GM19023 (cell line): Measurements from ENCODE around the gene TNIP3.
"Not testable (repeated sequence)": the region's sequence is repeated elsewhere in the genome, so short reads cannot be mapped to it uniquely, and the experiment has no call there.

Source experiments
- ATAC-seq: cut with Tn5 transposase; IDR thresholded peaks from one replicate; pipeline ENCODE4 v1.9.1; 2021; ENCODE audit warnings: mild to moderate bottlenecking, moderate library complexity; ENCODE audit not compliant: unreplicated experiment

Gene TNIP3, protein sequence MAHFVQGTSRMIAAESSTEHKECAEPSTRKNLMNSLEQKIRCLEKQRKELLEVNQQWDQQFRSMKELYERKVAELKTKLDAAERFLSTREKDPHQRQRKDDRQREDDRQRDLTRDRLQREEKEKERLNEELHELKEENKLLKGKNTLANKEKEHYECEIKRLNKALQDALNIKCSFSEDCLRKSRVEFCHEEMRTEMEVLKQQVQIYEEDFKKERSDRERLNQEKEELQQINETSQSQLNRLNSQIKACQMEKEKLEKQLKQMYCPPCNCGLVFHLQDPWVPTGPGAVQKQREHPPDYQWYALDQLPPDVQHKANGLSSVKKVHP

DNA sequence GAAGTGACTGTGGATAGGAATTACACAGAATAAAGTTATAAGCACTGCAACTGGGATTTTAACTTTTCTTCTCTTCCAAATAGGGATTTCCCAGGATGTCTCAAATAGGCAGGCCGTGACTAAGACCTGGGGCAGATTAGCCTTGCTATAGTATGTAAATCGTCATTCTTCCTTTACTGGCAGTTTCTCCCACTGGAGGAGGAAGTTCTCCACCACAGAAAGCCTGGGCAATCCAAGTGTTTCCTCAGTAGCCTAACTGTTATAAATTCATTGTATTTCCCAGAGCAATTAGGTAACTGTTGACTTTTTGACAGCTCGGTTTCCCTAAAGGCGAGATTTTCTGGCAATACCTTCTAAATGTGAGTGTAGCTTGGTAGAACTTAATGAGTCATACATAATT lies at the start of gene TNIP3:
TSS of gene TNIP3 (minus strand) at position 31 of the 400 bp plus-strand sequence. CDS start 196 bp downstream, outside the sequence.
- no peak for ATAC-seq

DNA sequence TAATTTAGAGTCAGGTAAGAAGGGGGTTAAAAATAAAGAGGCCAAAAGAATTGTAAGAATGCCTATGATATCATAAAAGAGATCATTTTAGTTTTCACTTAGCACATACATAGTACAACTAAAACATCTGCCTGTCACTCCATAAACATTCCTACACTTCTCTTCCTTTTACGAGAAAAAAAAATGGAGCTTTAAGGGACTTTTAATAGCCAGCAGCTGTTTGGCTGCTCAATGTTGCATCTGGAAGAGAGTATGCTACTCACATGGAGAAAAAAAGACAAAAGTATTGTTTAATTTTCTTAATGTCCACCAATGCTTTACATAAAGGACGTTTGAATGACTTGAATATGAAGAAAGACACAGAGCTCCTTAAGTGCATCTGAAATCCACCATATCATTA lies 48.7 kb upstream of the TNIP3 start:
- ATAC-seq, result no peak

DNA sequence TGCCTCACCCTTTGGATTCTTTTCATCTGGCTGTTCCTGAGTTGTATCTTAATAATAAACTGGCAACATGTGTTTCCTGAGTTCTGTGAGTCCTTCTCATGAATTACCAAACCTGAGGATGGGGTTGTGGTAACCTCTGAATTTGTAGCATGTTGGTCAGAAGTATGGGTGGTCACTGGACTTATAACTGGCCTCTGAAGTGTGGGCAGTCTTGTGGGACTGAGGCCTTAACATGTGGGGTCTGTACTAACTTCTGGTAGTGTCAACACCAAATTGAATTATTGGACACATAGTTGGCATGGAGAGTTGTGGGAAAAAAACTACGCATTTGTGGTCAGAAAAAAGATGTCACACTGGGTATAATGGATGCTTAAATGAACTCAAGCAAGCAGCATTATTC lies 45.0 kb upstream of the TNIP3 start:
- ATAC-seq, result no peak

DNA sequence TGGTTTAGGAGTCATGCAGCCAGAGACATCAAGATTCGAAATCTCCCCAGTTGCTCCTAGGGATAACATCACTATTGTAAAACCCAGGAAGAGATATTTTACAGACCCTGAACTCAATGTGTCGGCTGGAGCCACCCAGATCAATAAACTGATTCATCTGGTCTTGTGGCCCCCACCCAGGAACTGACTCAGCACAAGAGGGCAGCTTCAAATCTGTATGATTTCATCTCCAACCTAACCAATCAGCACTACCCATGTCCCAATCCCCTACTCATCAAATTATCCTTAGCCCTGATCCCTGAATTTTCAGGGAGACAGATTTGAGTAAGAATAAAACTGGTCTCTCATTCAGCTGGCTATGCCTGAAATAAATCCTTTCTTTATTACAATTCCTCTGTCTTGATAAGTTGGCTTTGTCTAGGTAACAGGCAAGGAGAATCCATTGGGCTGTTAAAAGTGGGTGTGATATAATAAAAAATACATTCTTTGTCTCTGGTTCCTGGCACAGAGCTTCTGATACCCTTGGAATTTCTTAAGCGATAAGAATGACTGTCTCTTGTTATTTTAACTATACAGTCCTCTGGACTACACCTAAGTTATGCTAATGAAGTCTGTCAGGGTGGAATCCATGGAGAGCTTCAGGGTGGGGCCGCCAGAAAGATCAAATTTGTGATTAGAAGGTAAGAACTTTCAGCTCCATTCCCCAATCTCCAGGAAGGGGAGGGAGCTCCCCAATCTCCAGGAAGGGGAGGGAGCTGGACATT lies 44.3 kb upstream of the TNIP3 start:
- no peak for ATAC-seq

DNA sequence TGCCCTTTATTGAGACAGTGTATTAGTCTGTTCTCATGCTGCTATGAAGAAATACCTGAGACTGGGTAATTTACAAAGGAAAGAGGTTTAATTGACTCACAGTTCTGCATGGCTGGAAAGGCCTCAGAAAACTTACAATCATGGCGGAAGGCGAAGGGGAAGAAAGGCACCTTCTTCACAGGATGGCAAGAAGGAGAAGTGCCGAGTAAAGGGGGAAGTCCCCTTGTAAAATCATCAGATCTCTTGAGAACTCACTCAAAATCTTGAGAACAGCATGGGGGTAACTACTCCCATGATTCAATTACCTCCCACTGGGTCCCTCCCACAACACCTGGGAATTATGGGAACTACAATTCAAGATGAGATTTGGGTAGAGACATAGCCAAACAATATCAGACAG lies 41.7 kb upstream of the TNIP3 start:
- not testable (repeated sequence) for ATAC-seq

DNA sequence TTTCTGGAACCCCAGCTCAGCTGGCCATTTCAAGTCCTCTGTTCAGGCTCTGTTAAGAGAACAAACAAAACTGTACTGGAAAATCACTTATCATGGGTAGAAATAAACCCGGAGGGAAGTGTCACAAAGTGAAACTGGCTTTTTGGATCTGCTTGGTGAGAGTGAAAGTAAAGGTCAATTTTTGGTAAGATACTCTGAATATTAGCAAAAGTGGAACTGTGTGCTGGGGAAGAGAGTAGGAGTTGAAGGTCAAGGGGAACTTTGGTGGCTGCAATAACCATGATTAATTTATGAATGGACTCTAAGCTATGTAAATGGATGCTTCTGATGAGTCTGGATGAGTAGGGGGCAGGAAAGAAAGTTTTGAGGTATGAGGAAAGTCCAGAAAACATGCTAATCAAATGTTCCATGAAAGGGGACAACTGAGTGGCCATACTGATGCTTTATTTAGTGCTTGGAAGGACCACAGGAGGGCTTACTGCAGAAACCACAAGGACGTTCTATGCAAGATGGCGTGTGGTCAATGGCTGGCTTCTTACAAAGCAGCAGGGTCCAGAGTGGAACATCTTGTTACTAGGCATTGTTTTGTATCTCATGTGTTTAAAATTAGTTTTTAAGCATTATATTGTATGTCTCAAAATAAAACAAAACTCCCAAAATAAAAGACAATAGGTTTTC lies 36.8 kb upstream of the TNIP3 start:
- peak; percentile 64 for ATAC-seq

DNA sequence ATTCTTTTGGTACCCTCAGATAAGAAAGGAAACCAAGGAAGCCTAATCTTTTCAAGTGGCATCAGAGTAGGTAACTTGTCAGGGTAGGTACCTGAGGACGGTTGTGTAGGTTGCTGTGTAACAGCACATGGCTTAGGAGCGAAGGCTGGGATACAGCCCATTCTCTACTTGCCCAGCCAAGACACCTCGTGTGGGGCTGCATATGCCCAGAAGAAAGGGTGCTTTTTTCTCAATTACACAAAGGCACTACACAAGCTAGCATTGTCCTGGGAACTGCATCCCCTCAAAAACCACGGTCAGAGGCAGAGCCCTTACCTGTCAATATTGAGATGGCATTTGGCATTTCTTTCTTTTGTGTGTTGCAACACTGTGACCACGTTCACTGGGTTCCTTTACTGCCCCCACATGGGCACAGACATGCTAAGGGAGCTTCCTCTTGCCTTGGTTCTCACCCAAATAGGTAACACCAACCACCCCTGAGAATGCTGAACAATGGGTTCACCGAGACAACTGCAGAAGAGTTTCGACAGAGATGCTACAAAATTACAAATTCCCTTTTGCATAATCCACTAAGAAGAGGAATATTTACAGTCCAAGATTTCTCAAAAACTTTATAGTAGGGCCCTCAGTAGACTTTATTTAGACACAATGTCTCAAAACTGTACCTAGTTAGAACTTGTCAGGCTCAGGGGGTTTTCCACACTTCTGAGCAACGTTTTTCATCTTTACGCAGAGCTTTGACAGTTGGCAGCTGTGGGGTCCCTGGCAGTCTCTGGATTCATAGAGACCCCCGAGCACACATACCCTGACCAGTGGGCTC lies 35.8 kb upstream of the TNIP3 start:
- peak; percentile 79 for ATAC-seq

DNA sequence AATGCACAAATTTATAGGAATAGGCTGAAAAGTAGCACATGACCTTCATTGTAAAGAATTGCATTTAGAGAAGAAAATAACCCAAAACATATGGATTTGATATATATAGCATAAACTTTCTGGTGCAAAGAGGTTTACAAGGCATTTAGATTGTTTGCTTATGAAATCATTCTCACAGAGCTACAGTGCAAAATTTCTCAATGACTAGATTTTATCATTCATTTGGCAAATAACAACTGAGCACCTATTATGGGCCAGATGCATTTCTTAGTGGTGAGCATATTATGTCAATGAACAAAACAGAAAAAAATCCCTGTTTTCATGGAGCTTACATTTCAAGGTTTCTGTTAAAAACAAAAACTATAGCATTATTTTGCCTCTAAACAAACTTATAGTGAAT lies 34.1 kb upstream of the TNIP3 start:
- no peak for ATAC-seq

DNA sequence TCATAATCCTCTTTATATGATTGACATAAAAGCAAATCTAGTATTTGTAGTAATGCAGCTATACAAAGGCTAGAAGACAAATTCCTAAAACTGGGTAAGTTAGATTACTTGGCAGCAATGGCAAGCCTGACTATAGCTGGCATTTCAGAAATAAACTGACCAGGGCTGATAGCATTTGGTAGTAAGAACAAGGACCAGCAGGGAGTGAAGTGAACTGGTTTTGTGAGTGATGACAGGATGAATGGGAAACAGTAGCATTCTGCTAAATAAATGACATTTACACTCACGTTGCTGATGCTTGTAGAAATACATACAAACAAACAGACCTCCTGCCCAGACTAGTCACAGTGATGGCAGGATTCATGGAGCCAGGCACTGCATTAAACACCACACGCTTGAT lies 31.5 kb upstream of the TNIP3 start:
- ATAC-seq, result no peak

DNA sequence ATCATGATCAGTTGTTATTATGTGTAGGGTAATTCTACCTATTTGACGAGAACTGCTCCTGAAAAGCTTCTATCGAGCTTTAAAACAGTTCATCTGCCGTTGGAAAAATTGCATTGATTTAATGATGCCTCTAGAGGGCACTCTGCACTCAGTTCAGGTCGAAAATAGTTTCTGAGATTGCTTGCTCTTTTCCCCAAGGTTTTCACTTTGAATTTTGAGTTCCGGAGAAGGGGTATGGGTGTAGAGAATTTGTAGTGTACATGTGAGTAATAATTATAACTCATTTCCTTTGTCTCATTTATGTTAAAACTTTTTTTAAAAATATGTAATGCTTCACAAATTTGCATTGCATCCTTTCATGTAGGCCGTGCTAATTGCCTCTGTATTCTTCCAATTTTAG lies 28.4 kb upstream of the TNIP3 start:
- ATAC-seq, result no peak

DNA sequence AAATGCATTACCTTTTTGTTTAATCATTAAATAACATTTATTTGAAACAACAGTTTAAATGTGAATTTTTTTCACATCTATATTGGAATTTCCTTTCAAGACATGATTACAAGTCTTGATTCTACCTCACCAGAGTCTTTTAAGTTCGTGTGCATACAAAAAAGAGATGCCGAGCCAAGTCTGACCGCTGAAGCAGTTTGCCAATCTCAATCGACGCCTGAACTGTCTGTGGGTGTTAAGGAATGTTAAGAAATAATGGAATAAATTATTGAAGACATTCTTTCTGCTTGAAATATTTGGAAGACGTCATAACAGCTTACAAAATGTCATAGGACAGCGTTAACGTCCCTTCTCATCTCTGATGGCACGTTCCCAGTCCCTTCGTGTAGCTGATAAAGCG lies 27.9 kb upstream of the TNIP3 start:
- ATAC-seq, result no peak

DNA sequence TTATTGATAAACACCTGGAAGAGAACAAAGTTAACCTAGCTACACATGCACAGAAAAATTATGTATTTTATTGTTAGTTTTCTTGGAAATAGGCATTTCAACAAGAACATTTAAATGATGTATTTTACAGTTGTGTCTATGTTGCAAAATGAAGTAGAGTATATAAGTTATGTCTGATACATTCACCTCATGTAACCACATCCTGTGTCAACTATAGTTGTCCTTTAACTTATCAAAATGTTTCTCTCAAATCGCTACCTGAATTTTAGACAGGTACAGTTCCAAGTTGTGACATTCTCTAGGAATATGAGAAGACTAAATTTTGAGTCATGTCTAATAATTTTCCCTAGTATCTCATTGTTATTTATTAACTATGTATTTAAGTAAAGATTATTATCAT lies 27.2 kb upstream of the TNIP3 start:
- no peak for ATAC-seq

DNA sequence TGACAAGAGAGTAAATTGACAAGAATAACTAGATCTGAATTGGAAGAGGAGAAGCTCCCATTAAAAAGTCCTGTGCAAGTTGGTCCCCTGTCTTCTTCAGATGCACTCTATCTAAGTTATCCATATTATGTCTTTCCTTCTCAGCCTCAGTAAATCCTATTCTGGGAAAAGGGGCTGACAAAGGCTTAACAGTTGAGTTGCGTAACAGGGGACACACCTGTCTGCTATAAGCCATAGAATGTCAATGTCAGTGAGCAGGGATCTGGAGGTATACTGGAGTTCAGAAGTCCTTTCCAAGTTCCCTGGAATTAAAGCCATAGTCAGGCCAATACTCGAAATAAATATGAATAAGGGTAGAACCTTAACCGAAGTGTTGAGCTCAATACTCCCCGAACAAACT lies 26.3 kb upstream of the TNIP3 start:
- ATAC-seq, result no peak

DNA sequence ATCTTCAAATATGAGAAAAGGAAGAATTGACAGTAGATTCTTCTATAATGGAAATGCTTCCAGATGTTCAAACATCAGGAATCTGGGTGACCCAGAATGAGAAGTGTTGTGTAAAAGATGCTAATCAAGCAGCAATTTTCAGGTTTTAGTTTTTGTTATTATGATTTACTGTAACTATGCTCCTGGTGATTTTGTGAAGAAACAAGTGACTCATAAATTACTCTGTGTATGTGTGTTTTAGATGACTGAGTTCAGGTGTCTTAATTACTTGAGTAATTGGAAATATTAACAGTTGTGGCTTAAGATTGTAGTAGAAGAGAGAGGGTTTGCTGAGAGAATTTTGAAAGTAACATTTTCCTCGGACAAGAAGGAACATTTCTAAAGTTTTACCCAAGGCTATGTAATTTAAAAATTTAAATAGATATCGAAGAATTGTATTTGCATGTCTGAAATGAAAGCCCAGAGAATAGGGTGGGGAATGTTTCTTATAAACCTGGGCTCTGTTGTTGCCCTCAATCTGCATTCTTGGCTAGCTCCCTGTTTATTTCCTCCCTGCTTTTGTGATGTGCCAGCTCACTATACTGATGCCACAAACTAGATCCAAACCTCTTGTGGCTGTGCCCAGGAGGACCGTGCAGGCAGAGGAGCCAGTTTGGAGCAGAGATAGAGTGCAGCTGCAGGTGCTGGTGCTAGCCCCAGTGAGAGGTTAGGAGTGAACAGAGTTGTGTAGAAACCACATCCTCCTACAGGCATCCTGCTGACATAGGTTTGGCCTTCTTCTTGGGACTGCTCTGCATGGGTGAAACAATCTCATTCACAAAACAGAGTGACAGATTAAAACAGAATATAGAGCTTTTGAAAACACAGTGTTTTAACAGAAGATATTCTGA lies 25.4 kb upstream of the TNIP3 start:
- ATAC-seq, result peak; percentile 86

DNA sequence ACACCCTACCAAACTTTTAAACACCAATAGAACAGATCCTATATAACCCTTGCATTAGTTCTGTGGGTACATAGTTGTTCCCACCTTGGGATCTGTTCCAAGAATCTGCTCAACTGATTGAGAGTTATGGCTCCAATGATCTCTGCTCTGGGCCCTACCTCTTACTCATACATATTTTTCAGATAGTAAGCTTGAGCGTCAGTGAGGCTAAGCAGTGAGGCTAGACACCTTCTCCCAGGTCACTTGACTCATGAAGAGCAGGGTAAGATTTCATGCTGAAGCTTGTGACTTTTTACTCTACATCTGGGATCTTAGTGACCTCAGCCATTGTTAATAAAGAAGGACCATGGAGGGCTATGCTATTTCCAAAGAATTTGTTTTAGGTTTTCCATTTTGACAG lies 23.1 kb upstream of the TNIP3 start:
- no peak for ATAC-seq

DNA sequence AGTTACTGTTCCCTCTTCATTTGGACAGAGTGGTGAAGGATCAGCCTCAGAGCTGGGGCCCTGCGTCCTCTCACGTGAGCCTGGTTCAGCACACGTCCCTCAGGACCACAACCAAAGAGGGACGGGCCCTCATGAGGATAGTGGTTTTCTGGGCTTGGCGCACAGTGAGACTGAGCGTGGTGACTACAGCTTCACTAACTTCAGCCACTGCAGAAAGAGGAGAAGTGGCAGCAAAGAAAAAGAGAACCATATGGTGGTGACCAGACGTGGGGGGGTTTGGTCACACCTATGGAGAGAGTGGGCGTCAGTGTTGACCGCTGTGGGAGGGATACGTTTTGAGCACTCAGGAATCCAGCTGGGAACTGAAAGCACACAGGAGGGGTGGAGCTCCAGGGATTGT lies 21.8 kb upstream of the TNIP3 start:
- peak; percentile 51 for ATAC-seq

DNA sequence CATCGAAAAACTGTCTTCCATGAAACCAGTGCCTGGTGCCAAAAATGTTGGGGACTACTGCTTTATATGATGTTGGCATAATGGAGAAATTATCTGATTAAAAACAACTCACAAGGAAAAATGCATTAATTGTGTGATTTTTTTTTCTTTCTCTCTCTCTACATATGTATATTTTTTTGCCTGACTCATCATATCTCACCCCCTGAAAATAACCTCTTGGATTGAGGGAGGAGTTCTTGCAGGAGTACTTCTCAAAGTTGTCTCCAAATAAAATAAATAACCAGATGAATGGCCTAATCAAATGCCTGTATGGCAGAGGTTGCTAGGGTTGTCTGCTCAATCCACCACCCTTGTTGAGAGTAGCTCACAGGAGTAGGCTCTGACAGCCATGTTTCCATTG lies 19.9 kb upstream of the TNIP3 start:
- no peak for ATAC-seq

DNA sequence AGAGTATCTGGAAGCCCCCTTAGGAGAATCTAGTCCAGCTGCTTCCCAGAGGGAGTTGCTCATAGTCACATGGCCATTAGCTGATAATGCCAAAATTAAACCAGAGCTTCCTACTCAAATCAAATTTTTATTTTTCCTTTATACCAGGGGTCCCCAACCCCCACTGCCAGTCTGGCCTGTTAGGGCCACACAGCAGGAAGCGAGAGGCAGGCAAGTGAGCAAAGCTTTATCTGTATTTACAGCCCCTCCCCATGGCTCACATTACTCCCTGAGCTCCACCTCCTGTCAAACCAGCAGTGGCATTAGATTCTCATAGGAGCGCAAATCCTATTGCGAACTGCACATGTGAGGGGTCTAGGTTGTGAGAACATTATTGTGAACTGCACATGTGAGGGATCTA lies 19.2 kb upstream of the TNIP3 start:
- ATAC-seq, result no peak

DNA sequence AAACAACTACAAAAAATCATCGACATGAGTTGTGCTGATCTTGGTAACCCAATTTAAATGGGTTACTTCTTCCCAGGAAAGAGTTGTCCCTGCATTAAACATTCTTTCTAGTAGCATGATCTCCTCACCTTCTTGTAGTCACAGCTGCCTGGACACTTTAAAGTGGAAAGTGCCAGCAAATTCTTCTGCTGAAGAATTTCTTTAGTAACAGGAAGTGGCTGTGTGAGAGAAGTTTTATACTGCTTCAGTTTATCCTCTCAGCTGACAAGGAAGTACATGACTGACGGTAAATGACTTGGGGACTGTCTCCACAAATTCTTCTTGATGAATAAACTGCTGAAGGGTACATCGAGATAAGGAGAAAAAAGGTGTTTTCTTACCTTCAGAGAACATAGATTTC lies 18.2 kb upstream of the TNIP3 start:
- ATAC-seq, result no peak

DNA sequence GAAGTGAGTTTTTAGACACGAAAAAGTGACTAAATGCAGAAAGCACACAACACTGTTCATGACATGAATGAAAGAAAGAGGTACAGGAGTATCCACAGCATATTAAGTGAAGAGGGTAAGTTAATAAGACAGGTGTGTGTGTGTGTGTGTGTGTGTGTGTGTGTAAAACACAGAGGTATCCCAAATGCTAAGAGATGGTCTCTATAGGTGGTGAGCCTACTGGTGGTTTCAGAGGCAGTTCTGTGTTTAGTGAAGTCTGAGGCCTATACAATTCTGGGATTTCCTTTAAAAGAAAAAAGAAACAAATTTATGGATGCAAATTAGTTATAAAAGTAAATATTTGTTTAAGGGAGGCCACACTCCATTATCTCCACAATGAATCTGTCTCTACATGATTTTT lies 17.4 kb upstream of the TNIP3 start:
- ATAC-seq, result no peak
